Measurements from ENCODE around the gene DGCR2.
A peak's percentile ranks its signal among the peaks of the same experiment; 100 is the strongest.

DGCR2 gene

DNA sequence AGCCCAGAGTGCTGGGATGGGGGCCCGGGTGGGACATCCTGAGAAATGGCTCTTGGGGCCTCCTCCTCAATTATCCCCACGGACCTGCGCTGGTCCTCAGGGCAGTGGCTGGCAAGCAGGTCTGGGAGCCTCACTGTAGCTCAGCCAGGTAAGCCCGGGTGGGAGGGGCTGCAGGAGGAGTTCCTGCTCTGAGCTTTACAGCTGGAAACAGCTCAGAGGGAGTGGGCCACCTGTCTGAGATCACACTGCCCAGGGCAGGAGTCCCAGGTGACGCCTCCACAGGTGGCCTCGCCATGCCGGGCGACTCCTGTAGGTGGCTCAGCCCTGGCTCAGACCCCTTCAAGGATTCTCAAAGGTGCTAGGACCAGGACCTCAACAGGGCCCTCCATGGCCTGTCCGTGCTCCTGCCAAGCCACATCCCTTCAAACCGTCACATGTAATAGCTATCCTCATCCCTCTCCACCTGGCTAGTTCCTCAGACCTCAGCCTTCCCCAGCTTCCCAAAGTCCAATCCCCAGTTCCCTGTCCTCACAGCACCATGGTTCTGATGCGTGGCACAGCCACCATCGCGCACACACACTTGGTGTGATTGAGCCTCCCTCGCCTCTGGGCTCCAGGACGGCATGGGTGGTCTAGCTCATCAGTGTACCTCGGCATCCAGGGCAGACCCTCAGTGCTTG lies 5.3 kb upstream of the DGCR2 start:
- Histone ChIP-seq H3K9me3 (ENCODE audit: control insufficient read depth in 1 of 2, low read length in 2 of 2) (no peaks in the 10 kb centered on the region), H3K4me1 (ENCODE audit: control insufficient read depth in 1 of 2, insufficient read depth in 2 of 2, low read length in 2 of 2) (peaks cover 6% of the 10 kb centered on the region in 2 donors), H3K36me3 (ENCODE audit: control insufficient read depth in 1 of 2, insufficient read depth in 2 of 2, low read length in 2 of 2) (peaks cover 0 to 13% of the 10 kb centered on the region in 2 donors), H3K27me3 (ENCODE audit: control insufficient read depth in 1 of 2, insufficient read depth in 2 of 2, low read length in 2 of 2) (no peaks in the 10 kb centered on the region), H3K9ac (ENCODE audit: low read depth in 1 of 2, low read length in 2 of 2) (no peak overlapping the region), H3K27ac (ENCODE audit: low read depth, low read length) (no peak overlapping the region), H3K4me3 (ENCODE audit: low read depth in 1 of 2, low read length in 2 of 2) (no peak overlapping the region)

DNA sequence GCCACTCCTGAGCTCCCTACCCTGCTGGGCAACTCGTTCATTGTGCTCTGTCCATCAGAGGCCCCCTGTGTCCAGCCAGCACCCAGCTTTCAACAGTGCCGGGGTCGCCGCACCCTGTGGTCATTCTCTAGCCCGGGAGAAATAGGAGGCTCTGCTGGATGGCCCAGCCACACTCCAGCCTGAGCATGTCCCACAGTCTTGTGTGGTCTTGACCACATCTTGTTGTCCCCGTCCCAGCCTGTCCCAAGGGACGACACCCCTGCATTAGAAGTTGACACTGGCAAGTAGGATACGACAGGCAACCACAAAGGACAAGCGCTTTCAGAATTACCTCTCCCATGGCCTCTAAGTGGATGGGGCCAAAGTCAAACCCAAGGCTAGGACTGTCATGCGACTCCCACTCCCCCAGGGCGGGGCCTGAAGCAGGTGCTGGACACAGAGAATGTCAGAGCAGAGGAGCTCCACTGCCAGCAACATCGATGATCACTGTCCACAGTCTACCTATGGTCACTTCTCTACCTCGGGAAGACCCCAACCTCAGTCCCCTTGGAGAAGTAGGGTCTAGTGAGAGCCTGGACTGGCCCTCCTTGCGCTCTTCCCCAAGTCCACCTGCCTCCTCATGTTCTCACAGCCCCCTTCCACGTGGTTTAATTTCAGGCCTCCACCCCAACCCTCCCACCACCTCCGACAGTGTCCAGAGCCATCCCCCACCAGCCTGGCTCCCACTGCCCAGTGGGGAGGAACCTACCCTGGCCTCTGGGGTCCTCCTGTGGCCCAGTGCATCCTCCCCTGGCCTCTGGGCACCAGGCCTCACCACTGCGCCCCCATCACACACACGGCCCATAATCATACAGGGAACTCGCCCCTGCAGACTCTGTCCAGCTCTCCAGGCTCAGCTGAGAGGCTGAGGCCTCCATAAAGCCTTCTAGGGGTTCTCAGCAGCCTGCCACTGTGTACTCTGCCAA lies 4.4 kb upstream of the DGCR2 start:
- Histone ChIP-seq H3K4me3 (ENCODE audit: low read depth in 1 of 2, low read length in 2 of 2) (no peak overlapping the region), H3K4me1 (ENCODE audit: control insufficient read depth in 1 of 2, insufficient read depth in 2 of 2, low read length in 2 of 2) (peaks cover 6% of the 10 kb centered on the region in 2 donors), H3K36me3 (ENCODE audit: control insufficient read depth in 1 of 2, insufficient read depth in 2 of 2, low read length in 2 of 2) (peaks cover 0 to 4% of the 10 kb centered on the region in 2 donors), H3K9ac (ENCODE audit: low read depth in 1 of 2, low read length in 2 of 2) (no peak overlapping the region), H3K27ac (ENCODE audit: low read depth, low read length) (no peak overlapping the region), H3K9me3 (ENCODE audit: control insufficient read depth in 1 of 2, low read length in 2 of 2) (no peaks in the 10 kb centered on the region), H3K27me3 (ENCODE audit: control insufficient read depth in 1 of 2, insufficient read depth in 2 of 2, low read length in 2 of 2) (no peaks in the 10 kb centered on the region)

DNA sequence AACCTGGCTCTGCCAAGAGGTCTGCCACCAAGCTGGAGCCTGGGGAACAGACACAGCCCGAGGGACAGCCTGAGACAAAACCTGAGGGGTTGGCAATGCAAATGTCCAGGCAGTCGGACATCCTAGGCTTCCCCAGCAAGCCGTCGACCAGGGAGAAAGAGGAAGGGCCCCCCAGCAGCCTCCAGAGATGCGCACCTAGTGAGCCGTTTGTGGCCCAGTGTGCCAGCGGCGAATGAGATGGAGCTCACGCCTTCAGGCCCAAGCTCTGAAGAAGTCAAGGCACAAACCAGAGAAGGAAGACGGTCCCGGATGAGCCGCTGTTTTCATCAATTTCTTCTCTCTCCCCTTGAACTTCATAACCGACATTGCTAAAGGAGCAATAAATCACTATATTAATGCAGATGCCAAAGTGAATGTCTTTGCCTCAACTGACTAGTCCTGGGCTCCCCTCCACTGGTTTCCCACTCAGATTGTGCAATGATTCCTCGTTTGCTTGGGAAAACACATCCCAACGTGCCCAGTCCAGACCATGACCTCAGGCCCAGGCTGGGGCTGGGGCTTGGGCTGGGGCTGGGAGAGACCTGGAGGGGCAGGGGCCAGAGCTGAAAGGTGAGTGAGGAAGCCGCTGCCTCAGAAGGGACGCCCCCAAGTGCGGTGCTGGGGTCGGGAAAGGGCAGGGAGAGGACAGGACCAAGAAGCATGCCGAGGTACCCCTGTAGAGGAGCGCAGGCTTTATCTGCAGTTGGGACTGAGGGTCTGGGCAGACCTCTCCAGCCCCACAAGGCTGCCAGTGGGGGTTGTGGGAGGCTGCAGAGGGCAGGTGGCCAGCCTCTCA lies 3.5 kb upstream of the DGCR2 start:
- Histone ChIP-seq H3K27me3 (ENCODE audit: control insufficient read depth in 1 of 2, insufficient read depth in 2 of 2, low read length in 2 of 2) (no peaks in the 10 kb centered on the region), H3K9ac (ENCODE audit: low read depth in 1 of 2, low read length in 2 of 2) (no peak overlapping the region), H3K9me3 (ENCODE audit: control insufficient read depth in 1 of 2, low read length in 2 of 2) (no peaks in the 10 kb centered on the region), H3K36me3 (ENCODE audit: control insufficient read depth in 1 of 2, insufficient read depth in 2 of 2, low read length in 2 of 2) (no peaks in the 10 kb centered on the region), H3K27ac (ENCODE audit: low read depth, low read length) (no peak overlapping the region), H3K4me3 (ENCODE audit: low read depth in 1 of 2, low read length in 2 of 2) (no peak overlapping the region), H3K4me1 (ENCODE audit: control insufficient read depth in 1 of 2, insufficient read depth in 2 of 2, low read length in 2 of 2) (peaks cover 12 to 15% of the 10 kb centered on the region in 2 donors)

DNA sequence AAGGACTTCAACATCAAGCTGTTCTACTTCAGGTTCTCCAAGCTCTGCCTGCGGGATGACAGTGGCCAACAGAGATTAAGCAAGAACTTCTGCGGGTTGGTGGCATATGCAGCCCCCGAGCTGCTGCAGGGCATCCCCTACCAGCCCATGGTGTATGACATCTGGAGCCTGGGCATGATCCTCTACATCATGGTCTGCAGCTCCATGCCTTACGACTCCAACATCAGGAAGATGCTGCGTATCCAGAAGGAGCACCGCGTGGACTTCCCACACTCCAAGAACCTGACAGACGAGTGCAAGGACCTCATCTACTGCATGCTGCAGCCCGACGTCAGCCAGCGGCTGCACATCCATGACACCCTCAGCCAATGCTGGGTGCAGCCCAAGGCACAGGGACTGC lies 2.8 kb upstream of the DGCR2 start:
- peaks cover 19 to 21% of the 10 kb centered on the region in 2 donors for H3K4me1 ChIP-seq (ENCODE audit: control insufficient read depth in 1 of 2, insufficient read depth in 2 of 2, low read length in 2 of 2)

DNA sequence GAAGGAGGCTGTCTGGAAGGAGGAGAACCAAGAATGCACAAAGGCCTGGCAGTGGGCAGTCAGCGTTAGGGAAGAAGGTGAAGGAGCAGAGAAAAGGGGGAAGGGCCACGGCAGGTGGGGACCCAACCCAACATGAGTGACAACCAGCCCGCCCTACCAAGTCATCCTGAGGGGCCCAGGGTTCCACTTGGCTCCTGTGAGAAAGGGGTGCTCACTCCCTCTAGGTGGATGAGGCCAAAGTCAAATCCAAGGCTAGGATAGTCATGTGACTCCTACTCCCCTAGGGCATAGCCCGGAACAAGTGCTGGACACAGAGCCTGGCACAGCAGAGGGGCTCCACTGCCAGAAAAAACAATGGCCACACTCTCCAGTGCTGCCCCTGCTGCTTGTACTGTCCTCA lies 2.2 kb upstream of the DGCR2 start:
- no peak overlapping the region for H3K4me3 ChIP-seq (ENCODE audit: low read depth in 1 of 2, low read length in 2 of 2)
- peaks cover 23% of the 10 kb centered on the region in 2 donors for H3K4me1 ChIP-seq (ENCODE audit: control insufficient read depth in 1 of 2, insufficient read depth in 2 of 2, low read length in 2 of 2)
- no peaks in the 10 kb centered on the region for H3K27me3 ChIP-seq (ENCODE audit: control insufficient read depth in 1 of 2, insufficient read depth in 2 of 2, low read length in 2 of 2)

More for the DNA sequence above, 2.8 kb upstream of the DGCR2 start:
- H3K4me3 ChIP-seq (ENCODE audit: low read depth in 1 of 2, low read length in 2 of 2): no peak overlapping the region
- no peak overlapping the region for H3K27ac ChIP-seq (ENCODE audit: low read depth, low read length)
- no peaks in the 10 kb centered on the region for H3K27me3 ChIP-seq (ENCODE audit: control insufficient read depth in 1 of 2, insufficient read depth in 2 of 2, low read length in 2 of 2)
- no peaks in the 10 kb centered on the region for H3K9me3 ChIP-seq (ENCODE audit: control insufficient read depth in 1 of 2, low read length in 2 of 2)
- no peak overlapping the region for H3K9ac ChIP-seq (ENCODE audit: low read depth in 1 of 2, low read length in 2 of 2)
- no peaks in the 10 kb centered on the region for H3K36me3 ChIP-seq (ENCODE audit: control insufficient read depth in 1 of 2, insufficient read depth in 2 of 2, low read length in 2 of 2)

DNA sequence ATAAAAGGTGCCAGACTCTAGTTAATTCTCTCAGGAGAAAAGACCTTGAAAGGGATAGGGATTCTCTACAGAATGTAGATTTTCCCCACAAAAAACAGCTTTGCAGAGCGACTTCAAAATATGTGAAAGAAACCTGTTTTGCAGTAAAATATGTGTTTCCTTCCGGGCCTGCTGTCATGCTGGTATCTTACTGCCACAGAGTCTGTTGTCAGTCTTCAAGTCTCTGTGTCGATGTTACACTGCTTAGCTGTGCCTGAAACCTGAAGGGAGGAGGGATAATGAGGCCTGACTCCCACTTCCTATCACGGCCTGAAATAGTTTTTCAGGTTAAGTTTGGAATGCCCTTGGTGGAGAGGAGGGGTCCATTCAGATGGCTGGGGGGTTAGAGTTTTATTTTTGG lies 1.7 kb upstream of the DGCR2 start:
- no peaks in the 10 kb centered on the region for H3K27me3 ChIP-seq (ENCODE audit: control insufficient read depth in 1 of 2, insufficient read depth in 2 of 2, low read length in 2 of 2)
- H3K27ac ChIP-seq (ENCODE audit: low read depth, low read length): no peak overlapping the region
- H3K4me1 ChIP-seq (ENCODE audit: control insufficient read depth in 1 of 2, insufficient read depth in 2 of 2, low read length in 2 of 2): peaks cover 25 to 26% of the 10 kb centered on the region in 2 donors
- H3K9me3 ChIP-seq (ENCODE audit: control insufficient read depth in 1 of 2, low read length in 2 of 2): no peaks in the 10 kb centered on the region
- no peak overlapping the region for H3K4me3 ChIP-seq (ENCODE audit: low read depth in 1 of 2, low read length in 2 of 2)
- no peaks in the 10 kb centered on the region for H3K36me3 ChIP-seq (ENCODE audit: control insufficient read depth in 1 of 2, insufficient read depth in 2 of 2, low read length in 2 of 2)
- H3K9ac ChIP-seq (ENCODE audit: low read depth in 1 of 2, low read length in 2 of 2): no peak overlapping the region

More for the DNA sequence above, 2.2 kb upstream of the DGCR2 start:
- Histone ChIP-seq H3K36me3 (ENCODE audit: control insufficient read depth in 1 of 2, insufficient read depth in 2 of 2, low read length in 2 of 2) (no peaks in the 10 kb centered on the region), H3K9ac (ENCODE audit: low read depth in 1 of 2, low read length in 2 of 2) (no peak overlapping the region), H3K9me3 (ENCODE audit: control insufficient read depth in 1 of 2, low read length in 2 of 2) (no peaks in the 10 kb centered on the region), H3K27ac (ENCODE audit: low read depth, low read length) (no peak overlapping the region)

DNA sequence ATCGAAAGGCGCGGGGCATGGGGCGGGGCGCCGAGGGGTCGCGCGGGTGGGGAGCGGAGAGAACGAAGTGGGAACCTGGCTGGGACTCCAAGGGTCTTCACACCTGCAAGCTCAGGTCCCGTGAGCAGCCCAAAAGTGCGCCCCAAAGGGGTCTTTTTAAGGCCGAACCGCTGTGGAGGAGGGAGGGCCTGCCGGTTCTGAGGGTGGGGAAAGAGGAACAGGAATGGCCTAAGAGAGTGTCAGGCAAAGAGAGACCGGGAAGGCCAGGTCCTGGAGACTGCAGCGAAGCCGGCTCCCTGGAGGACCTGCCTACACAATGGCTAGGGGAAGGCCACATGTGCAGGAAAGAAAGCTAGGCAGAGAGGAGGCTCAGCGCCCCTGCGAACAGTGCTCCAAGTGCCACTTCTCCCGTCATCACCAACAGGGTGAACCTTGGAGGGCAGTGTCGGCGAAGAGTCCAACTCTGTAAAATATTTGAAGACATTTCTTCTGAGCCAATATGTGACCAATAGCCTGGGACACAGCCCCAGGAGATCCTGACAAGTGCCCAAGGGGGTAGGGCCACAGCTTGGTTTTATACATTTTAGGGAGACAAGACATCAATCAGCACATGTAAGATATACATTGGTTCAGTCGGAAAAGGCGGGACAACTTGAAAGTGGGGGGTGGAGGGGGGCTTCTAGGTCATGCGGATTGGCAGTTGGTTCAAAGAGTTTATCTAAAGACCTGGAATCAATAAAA lies 710 bp upstream of the DGCR2 start:
- peaks cover 35 to 36% of the 10 kb centered on the region in 2 donors for H3K4me1 ChIP-seq (ENCODE audit: control insufficient read depth in 1 of 2, insufficient read depth in 2 of 2, low read length in 2 of 2)
- H3K4me3 ChIP-seq (ENCODE audit: low read depth in 1 of 2, low read length in 2 of 2): peak overlapping the region; percentile 64 to 65
- H3K36me3 ChIP-seq (ENCODE audit: control insufficient read depth in 1 of 2, insufficient read depth in 2 of 2, low read length in 2 of 2): no peaks in the 10 kb centered on the region
- H3K27me3 ChIP-seq (ENCODE audit: control insufficient read depth in 1 of 2, insufficient read depth in 2 of 2, low read length in 2 of 2): no peaks in the 10 kb centered on the region
- no peaks in the 10 kb centered on the region for H3K9me3 ChIP-seq (ENCODE audit: control insufficient read depth in 1 of 2, low read length in 2 of 2)
- peak overlapping the region; percentile 44 to 52 for H3K9ac ChIP-seq (ENCODE audit: low read depth in 1 of 2, low read length in 2 of 2)
- no peak overlapping the region for H3K27ac ChIP-seq (ENCODE audit: low read depth, low read length)

DNA sequence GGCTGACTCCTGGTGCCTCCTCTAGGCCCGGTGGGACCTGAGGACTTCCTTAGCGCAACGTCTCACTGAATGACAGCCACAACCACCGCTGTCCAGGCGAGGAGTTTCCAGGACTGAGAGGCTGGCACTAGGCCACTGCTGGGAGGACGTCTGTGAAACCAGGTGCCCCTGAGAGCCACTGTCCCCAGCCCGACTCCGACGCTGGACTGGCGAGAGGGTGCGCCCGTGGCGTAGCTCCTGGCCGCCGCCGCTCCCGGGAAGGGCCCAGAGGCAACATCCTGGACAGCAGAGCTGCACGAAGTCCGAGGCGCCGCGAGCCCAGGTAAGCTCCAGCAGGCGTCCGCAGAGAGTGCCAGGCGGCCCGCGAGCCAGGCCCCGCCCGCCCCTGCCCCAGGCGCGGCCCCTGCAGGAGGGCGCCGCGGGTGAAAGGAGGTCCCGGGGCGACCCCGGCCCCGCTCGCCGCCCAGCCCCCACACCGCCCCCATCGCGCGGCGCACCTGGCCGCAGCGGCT lies 525 bp downstream of the DGCR2 start:
- Histone ChIP-seq H3K4me1 (ENCODE audit: control insufficient read depth in 1 of 2, insufficient read depth in 2 of 2, low read length in 2 of 2) (peaks cover 47 to 48% of the 10 kb centered on the region in 2 donors), H3K4me3 (ENCODE audit: low read depth in 1 of 2, low read length in 2 of 2) (peak overlapping the region; percentile 90 to 96), H3K36me3 (ENCODE audit: control insufficient read depth in 1 of 2, insufficient read depth in 2 of 2, low read length in 2 of 2) (peaks cover 0 to 3% of the 10 kb centered on the region in 2 donors), H3K9me3 (ENCODE audit: control insufficient read depth in 1 of 2, low read length in 2 of 2) (no peaks in the 10 kb centered on the region), H3K9ac (ENCODE audit: low read depth in 1 of 2, low read length in 2 of 2) (peak overlapping the region; percentile 90 to 98), H3K27me3 (ENCODE audit: control insufficient read depth in 1 of 2, insufficient read depth in 2 of 2, low read length in 2 of 2) (no peaks in the 10 kb centered on the region), H3K27ac (ENCODE audit: low read depth, low read length) (peak overlapping the region; percentile 83)

Measured in duodenal mucosa (tissue), 2 donors.